ENCODE results near the gene CFAP410. TPM values are rescaled to one million over a fixed set of nuclear protein-coding genes. Genes with fewer than 3 reads are reported as not detected.

Gene CFAP410
- total RNA-seq = 27.6 to 34.0 TPM (median 32.0 TPM) in 3 replicates

GRCh38 chr21:44338971-44339910 lies at the start of gene CFAP410:
CFAP410 (minus strand) TSS chr21:44339390; CDS start chr21:44339194, 196 bp downstream.
- TF ChIP-seq, protein P1, sequence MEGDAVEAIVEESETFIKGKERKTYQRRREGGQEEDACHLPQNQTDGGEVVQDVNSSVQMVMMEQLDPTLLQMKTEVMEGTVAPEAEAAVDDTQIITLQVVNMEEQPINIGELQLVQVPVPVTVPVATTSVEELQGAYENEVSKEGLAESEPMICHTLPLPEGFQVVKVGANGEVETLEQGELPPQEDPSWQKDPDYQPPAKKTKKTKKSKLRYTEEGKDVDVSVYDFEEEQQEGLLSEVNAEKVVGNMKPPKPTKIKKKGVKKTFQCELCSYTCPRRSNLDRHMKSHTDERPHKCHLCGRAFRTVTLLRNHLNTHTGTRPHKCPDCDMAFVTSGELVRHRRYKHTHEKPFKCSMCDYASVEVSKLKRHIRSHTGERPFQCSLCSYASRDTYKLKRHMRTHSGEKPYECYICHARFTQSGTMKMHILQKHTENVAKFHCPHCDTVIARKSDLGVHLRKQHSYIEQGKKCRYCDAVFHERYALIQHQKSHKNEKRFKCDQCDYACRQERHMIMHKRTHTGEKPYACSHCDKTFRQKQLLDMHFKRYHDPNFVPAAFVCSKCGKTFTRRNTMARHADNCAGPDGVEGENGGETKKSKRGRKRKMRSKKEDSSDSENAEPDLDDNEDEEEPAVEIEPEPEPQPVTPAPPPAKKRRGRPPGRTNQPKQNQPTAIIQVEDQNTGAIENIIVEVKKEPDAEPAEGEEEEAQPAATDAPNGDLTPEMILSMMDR (IDR thresholded peaks at IDR 0.05; ENCODE audit: unreplicated experiment) = no peak
- Mint-ChIP-seq H3K4me1 (peaks cover 24% of the 10 kb centered on the region), H3K9me3 (no peaks in the 10 kb centered on the region), H3K36me3 (no peaks in the 10 kb centered on the region), H3K27me3 (ENCODE audit: low read depth) (no peaks in the 10 kb centered on the region), H3K27ac (peak within 1 kb of the TSS; percentile 95), H3K4me3 (peak within 1 kb of the TSS; percentile 80)
- DNase-seq (ENCODE audit: low spot score in 2 of 2, unreplicated experiment in 2 of 2) = peak; percentile 91 to 97

GRCh38 chr21:44384968-44385367 lies 45.8 kb upstream of the CFAP410 start:
- Mint-ChIP-seq H3K36me3 (no peaks in the 10 kb centered on the region), H3K27me3 (ENCODE audit: low read depth) (peaks cover 7% of the 10 kb centered on the region), H3K4me1 (no peaks in the 10 kb centered on the region), H3K9me3 (peaks cover 47% of the 10 kb centered on the region), H3K4me3 (no peak overlapping the region), H3K27ac (no peak overlapping the region)
- no peak for DNase-seq (ENCODE audit: low spot score in 2 of 2, unreplicated experiment in 2 of 2)
- TF ChIP-seq, protein P1 (IDR thresholded peaks at IDR 0.05; ENCODE audit: unreplicated experiment) = no peak

DNA sequence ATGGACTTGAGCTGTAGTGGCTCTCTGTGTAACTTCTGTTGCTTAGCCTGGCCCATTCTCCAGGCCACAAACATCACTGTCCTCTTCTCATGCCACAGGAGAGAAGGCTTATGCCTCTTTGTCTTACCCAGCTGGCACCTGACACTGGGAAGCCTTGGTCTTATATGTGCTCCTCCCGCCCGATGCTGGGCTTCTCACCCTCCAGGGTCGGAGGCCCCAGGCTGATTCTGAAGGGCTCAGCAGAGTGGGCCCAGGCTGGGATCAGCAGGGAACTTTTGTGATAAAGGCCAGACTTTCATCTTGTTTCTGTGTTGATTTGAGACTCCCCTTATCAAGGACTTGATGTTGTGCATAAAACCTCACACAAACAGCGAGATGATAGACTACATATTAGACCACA lies 44.0 kb upstream of the CFAP410 start:
- Mint-ChIP-seq H3K27ac (no peak overlapping the region), H3K4me3 (no peak overlapping the region)

GRCh38 chr21:44382536-44382935 lies 43.3 kb upstream of the CFAP410 start:
- H3K9me3 Mint-ChIP-seq = peaks cover 36% of the 10 kb centered on the region
- no peak overlapping the region for H3K4me3 Mint-ChIP-seq
- H3K27ac Mint-ChIP-seq = no peak overlapping the region
- TF ChIP-seq, protein P1 (IDR thresholded peaks at IDR 0.05; ENCODE audit: unreplicated experiment) = no peak
- H3K36me3 Mint-ChIP-seq = no peaks in the 10 kb centered on the region
- H3K4me1 Mint-ChIP-seq = no peaks in the 10 kb centered on the region
- peaks cover 12% of the 10 kb centered on the region for H3K27me3 Mint-ChIP-seq (ENCODE audit: low read depth)
- peak in 1 of 2 experiments; percentile 26 for DNase-seq (ENCODE audit: low spot score in 2 of 2, unreplicated experiment in 2 of 2)

More for the DNA sequence above, 44.0 kb upstream of the CFAP410 start:
- TF ChIP-seq, protein P1 (IDR thresholded peaks at IDR 0.05; ENCODE audit: unreplicated experiment) = no peak
- DNase-seq (ENCODE audit: low spot score in 2 of 2, unreplicated experiment in 2 of 2) = peak in 1 of 2 experiments; percentile 22
- Mint-ChIP-seq H3K4me1 (no peaks in the 10 kb centered on the region), H3K36me3 (no peaks in the 10 kb centered on the region), H3K27me3 (ENCODE audit: low read depth) (peaks cover 14% of the 10 kb centered on the region), H3K9me3 (peaks cover 41% of the 10 kb centered on the region)

- peaks cover 16% of the 10 kb centered on the region for H3K27me3 Mint-ChIP-seq (ENCODE audit: low read depth)
These were observed 42.7 kb upstream of the CFAP410 start for GRCh38 chr21:44381874-44382273.

More at GRCh38 chr21:44381874-44382273, 42.7 kb upstream of the CFAP410 start:
- H3K9me3 Mint-ChIP-seq = peaks cover 31% of the 10 kb centered on the region
- no peak overlapping the region for H3K27ac Mint-ChIP-seq
- no peak overlapping the region for H3K4me3 Mint-ChIP-seq
- DNase-seq (ENCODE audit: low spot score in 2 of 2, unreplicated experiment in 2 of 2) = no peak
- TF ChIP-seq, protein P1 (IDR thresholded peaks at IDR 0.05; ENCODE audit: unreplicated experiment) = no peak
- H3K4me1 Mint-ChIP-seq = no peaks in the 10 kb centered on the region
- no peaks in the 10 kb centered on the region for H3K36me3 Mint-ChIP-seq

Measured in mesothelial cell of epicardium (in vitro differentiated cells).